HG02571 (cell line): ENCODE measurements around the gene TUSC2.

Experiments
- ATAC-seq: cut with Tn5 transposase; IDR thresholded peaks from one replicate; pipeline ENCODE4 v1.9.1; 2021; ENCODE audit warnings: mild to moderate bottlenecking, moderate library complexity; ENCODE audit not compliant: unreplicated experiment

TUSC2 gene

GRCh38 chr3:50275996-50276761, 51.8 kb downstream of the TUSC2 start:
- no peak for ATAC-seq

GRCh38 chr3:50275141-50275995, 52.7 kb downstream of the TUSC2 start:
- ATAC-seq = no peak
